Rectal smooth muscle tissue (tissue), 1 donor: ENCODE data around the gene MACO1.

Experiments used
- H3K27ac ChIP-seq: one replicate; pipeline ENCODE4 v1.7.0; 2013; ENCODE audit warnings: low read depth, low read length, inconsistent platforms
- H3K27me3 ChIP-seq: one replicate; pipeline ENCODE4 v1.7.0; 2013; ENCODE audit warnings: low read length; ENCODE audit not compliant: control insufficient read depth, insufficient read depth
- H3K36me3 ChIP-seq: one replicate; pipeline ENCODE4 v1.7.0; 2013; ENCODE audit warnings: low read length; ENCODE audit not compliant: control insufficient read depth, insufficient read depth
- H3K4me1 ChIP-seq: one replicate; pipeline ENCODE4 v1.7.0; 2013; ENCODE audit warnings: low read length; ENCODE audit not compliant: control insufficient read depth, insufficient read depth
- H3K4me3 ChIP-seq: one replicate; pipeline ENCODE4 v1.7.0; 2013; ENCODE audit warnings: low read length
- H3K9ac ChIP-seq: one replicate; pipeline ENCODE4 v1.7.0; 2013; ENCODE audit warnings: low read length

The MACO1 gene

GRCh38 chr1:25469177-25469576 is 38.5 kb downstream of the MACO1 start:
- no peak overlapping the region for H3K27ac ChIP-seq
- no peaks in the 10 kb centered on the region for H3K36me3 ChIP-seq
- peaks cover 9% of the 10 kb centered on the region for H3K4me1 ChIP-seq
- no peaks in the 10 kb centered on the region for H3K27me3 ChIP-seq
- no peak overlapping the region for H3K4me3 ChIP-seq
- H3K9ac ChIP-seq, result no peak overlapping the region

GRCh38 chr1:25472471-25472870 is 41.8 kb downstream of the MACO1 start:
- Histone ChIP-seq H3K27ac (no peak overlapping the region), H3K27me3 (no peaks in the 10 kb centered on the region), H3K36me3 (no peaks in the 10 kb centered on the region), H3K4me3 (no peak overlapping the region), H3K9ac (no peak overlapping the region), H3K4me1 (peaks cover 13% of the 10 kb centered on the region)

GRCh38 chr1:25473653-25474225 is 43.0 kb downstream of the MACO1 start:
- H3K27me3 ChIP-seq, result no peaks in the 10 kb centered on the region
- H3K36me3 ChIP-seq, result no peaks in the 10 kb centered on the region
- no peak overlapping the region for H3K27ac ChIP-seq
- no peak overlapping the region for H3K9ac ChIP-seq
- H3K4me3 ChIP-seq, result no peak overlapping the region
- peaks cover 7% of the 10 kb centered on the region for H3K4me1 ChIP-seq

- Histone ChIP-seq H3K27me3 (no peaks in the 10 kb centered on the region), H3K4me3 (no peak overlapping the region), H3K4me1 (peaks cover 7% of the 10 kb centered on the region), H3K9ac (no peak overlapping the region), H3K27ac (no peak overlapping the region), H3K36me3 (no peaks in the 10 kb centered on the region)
These were observed 43.8 kb downstream of the MACO1 start for GRCh38 chr1:25474439-25475047.

GRCh38 chr1:25476186-25477097 is 45.7 kb downstream of the MACO1 start:
- Histone ChIP-seq H3K9ac (no peak overlapping the region), H3K4me3 (no peak overlapping the region), H3K4me1 (peaks cover 4% of the 10 kb centered on the region), H3K36me3 (no peaks in the 10 kb centered on the region), H3K27me3 (no peaks in the 10 kb centered on the region), H3K27ac (no peak overlapping the region)

GRCh38 chr1:25477448-25478034 is 46.8 kb downstream of the MACO1 start:
- Histone ChIP-seq H3K4me1 (peaks cover 4% of the 10 kb centered on the region), H3K4me3 (no peak overlapping the region), H3K27me3 (no peaks in the 10 kb centered on the region), H3K9ac (no peak overlapping the region), H3K27ac (no peak overlapping the region), H3K36me3 (no peaks in the 10 kb centered on the region)

- H3K4me3 ChIP-seq, result no peak overlapping the region
- peaks cover 4% of the 10 kb centered on the region for H3K4me1 ChIP-seq
- H3K36me3 ChIP-seq, result no peaks in the 10 kb centered on the region
- no peaks in the 10 kb centered on the region for H3K27me3 ChIP-seq
- no peak overlapping the region for H3K27ac ChIP-seq
- H3K9ac ChIP-seq, result no peak overlapping the region
These were observed 47.9 kb downstream of the MACO1 start for GRCh38 chr1:25478633-25479032.

GRCh38 chr1:25481625-25482024 is 50.9 kb downstream of the MACO1 start:
- Histone ChIP-seq H3K36me3 (no peaks in the 10 kb centered on the region), H3K4me3 (no peak overlapping the region), H3K27ac (no peak overlapping the region), H3K4me1 (peaks cover 4% of the 10 kb centered on the region), H3K27me3 (no peaks in the 10 kb centered on the region), H3K9ac (no peak overlapping the region)

GRCh38 chr1:25482211-25482610 is 51.5 kb downstream of the MACO1 start:
- Histone ChIP-seq H3K9ac (no peak overlapping the region), H3K4me1 (peaks cover 4% of the 10 kb centered on the region)

GRCh38 chr1:25484096-25484495 is 53.4 kb downstream of the MACO1 start:
- no peak overlapping the region for H3K9ac ChIP-seq
- H3K4me1 ChIP-seq, result peaks cover 4% of the 10 kb centered on the region
- H3K4me3 ChIP-seq, result no peak overlapping the region
- H3K27ac ChIP-seq, result no peak overlapping the region
- no peaks in the 10 kb centered on the region for H3K36me3 ChIP-seq
- H3K27me3 ChIP-seq, result no peaks in the 10 kb centered on the region

More at GRCh38 chr1:25482211-25482610, 51.5 kb downstream of the MACO1 start:
- no peaks in the 10 kb centered on the region for H3K27me3 ChIP-seq
- H3K27ac ChIP-seq, result no peak overlapping the region
- H3K36me3 ChIP-seq, result no peaks in the 10 kb centered on the region
- no peak overlapping the region for H3K4me3 ChIP-seq

- Histone ChIP-seq H3K4me1 (peaks cover 4% of the 10 kb centered on the region), H3K4me3 (no peak overlapping the region), H3K36me3 (peaks cover 2% of the 10 kb centered on the region), H3K9ac (no peak overlapping the region), H3K27ac (no peak overlapping the region), H3K27me3 (no peaks in the 10 kb centered on the region)
These were observed 53.8 kb downstream of the MACO1 start for GRCh38 chr1:25484533-25484932.
